K562 (cell line): ENCODE measurements around the gene GABRB3. TPM values are rescaled to one million over a fixed set of nuclear protein-coding genes. Genes with fewer than 3 reads are reported as not detected.

ENCODE experiments used
- ATAC-seq: fragments of 200-7000 bp; cut with Tn5 transposase; 3 replicates; pipeline ENCODE4 v1.9.1; 2020; ENCODE audit warnings: moderate library complexity
- BruUV-seq: library from RNA; stranded (reverse); fragments of 400-500 nt; replicated peaks from 2 replicates; lab custom pipeline; 2021; lab: Mats Ljungman, UMichigan
- CTCF ChIA-PET: fragments of 300-600 bp; formaldehyde crosslinking; extraction: SDS; loops from one replicate; lab custom pipeline; 2021; ENCODE audit warnings: low intra/inter-chr PET ratio; lab: Yijun Ruan, JAX
- POLR2A ChIA-PET: fragments of 300-600, 350-650 bp; sonication (Branson Sonifier 250); formaldehyde crosslinking; extraction: SDS; loops from one replicate; lab custom pipeline; 2021; ENCODE audit warnings: antibody characterized with exemption, inconsistent platforms; lab: Yijun Ruan, JAX
- DNase-seq, 4 experiments: peaks; one replicate each; pipeline versions ENCODE4 v3.0.0 to v3.0.0-alpha.2; 2011 to 2018; ENCODE audit warnings: low spot score in 3 of 4, mixed read lengths in 3 of 4; ENCODE audit errors: extremely low read depth in 1 of 4
- FAIRE-seq: peaks from 2 replicates; lab custom pipeline; 2011; peaks lifted over from hg19 to GRCh38; lab: Jason Lieb, UNC
- H2AFZ ChIP-seq: 2 replicates; pipeline ENCODE4 v1.6.0; 2011; ENCODE audit warnings: low read depth, low read length, control low read depth, inconsistent platforms
- H3K27ac ChIP-seq: fragments of 200-600 bp; 3 replicates; pipeline ENCODE4 v1.8.0; 2011; ENCODE audit warnings: low read depth, mild to moderate bottlenecking, control low read depth, inconsistent platforms, low read length, moderate library complexity, mixed read lengths; ENCODE audit errors: extremely low read depth
- H3K27me3 ChIP-seq, 2 experiments: fragments of 300-600 bp in 1 of 2; 2 replicates in 1 of 2; 3 replicates in 1 of 2; pipeline versions ENCODE4 v1.6.0 to v1.8.0; 2011; ENCODE audit warnings: inconsistent platforms in 2 of 2, low read length in 2 of 2, mild to moderate bottlenecking in 1 of 2, mixed read lengths in 1 of 2, moderate library complexity in 1 of 2; ENCODE audit not compliant: control insufficient read depth in 2 of 2, insufficient read depth in 2 of 2
- H3K36me3 ChIP-seq: fragments of 300-600 bp; 3 replicates; pipeline ENCODE4 v1.8.0; 2011; ENCODE audit warnings: mild to moderate bottlenecking, low read length, inconsistent platforms; ENCODE audit not compliant: control insufficient read depth, insufficient read depth
- H3K4me1 ChIP-seq, 2 experiments: fragments of 200-600 bp in 1 of 2; replicated peaks in 1 of 2; 2 replicates in 1 of 2; 3 replicates in 1 of 2; pipeline versions ENCODE4 v1.5.1 to v1.8.0; 2011; ENCODE audit warnings: inconsistent platforms in 2 of 2, low read length in 2 of 2, mild to moderate bottlenecking in 1 of 2, mixed read lengths in 1 of 2, moderate library complexity in 1 of 2; ENCODE audit not compliant: control insufficient read depth in 2 of 2, insufficient read depth in 2 of 2
- H3K4me2 ChIP-seq: 2 replicates; pipeline ENCODE4 v1.6.1; 2011; ENCODE audit warnings: low read length, control low read depth, inconsistent platforms, mixed read lengths; ENCODE audit not compliant: insufficient read depth
- H3K4me3 ChIP-seq: fragments of 200-600 bp; sonication (generic), shearing (Covaris generic); 2 replicates; pipeline ENCODE4 v1.5.1; 2016; ENCODE audit warnings: control low read depth, inconsistent platforms
- H3K79me2 ChIP-seq: fragments of 200-600 bp; 3 replicates; pipeline ENCODE4 v1.8.0; 2011; ENCODE audit warnings: low read length, inconsistent platforms; ENCODE audit not compliant: control insufficient read depth, insufficient read depth
- H3K9ac ChIP-seq, 2 experiments: 2 replicates each; pipeline versions ENCODE4 v1.6.0 to v1.6.1; 2011; ENCODE audit warnings: low read depth in 2 of 2, low read length in 2 of 2, control low read depth in 1 of 2, inconsistent platforms in 1 of 2, mild to moderate bottlenecking in 1 of 2, mixed read lengths in 1 of 2; ENCODE audit not compliant: insufficient read depth in 1 of 2
- H3K9me1 ChIP-seq: one replicate; pipeline ENCODE4 v1.6.0; 2011; ENCODE audit warnings: inconsistent platforms, mild to moderate bottlenecking, low read length, moderate library complexity; ENCODE audit not compliant: control insufficient read depth, insufficient read depth
- H3K9me3 ChIP-seq: replicated peaks from 2 replicates; pipeline ENCODE4 v1.5.1; 2011; ENCODE audit warnings: low read depth, low read length, inconsistent platforms; ENCODE audit not compliant: control insufficient read depth, insufficient read depth
- H4K20me1 ChIP-seq: replicated peaks from 2 replicates; pipeline ENCODE4 v1.6.1; 2011; ENCODE audit warnings: low read length, inconsistent platforms, mixed read lengths; ENCODE audit not compliant: control insufficient read depth, insufficient read depth
- DPF2 ChIP-seq: fragments of 450-650 bp; IDR thresholded peaks from 2 replicates; pipeline ENCODE4 v1.6.1; 2016
- PYGO2 ChIP-seq: fragments of 450-650 bp; IDR thresholded peaks from 2 replicates; pipeline ENCODE4 v1.6.1; 2016; ENCODE audit warnings: mild to moderate bottlenecking, missing genetic modification characterization, moderate library complexity, missing compliant biosample characterization
- SMARCA4 ChIP-seq: fragments of 450-650 bp; IDR thresholded peaks from 2 replicates; pipeline ENCODE4 v1.6.1; 2016
- TFAM ChIP-seq: fragments of 250-450 bp; sonication (Bioruptor Pico); conservative IDR thresholded peaks from 2 replicates; pipeline ENCODE4 v1.5.0; 2021; ENCODE audit warnings: mild to moderate bottlenecking, moderate library complexity
- ZNF134 ChIP-seq: fragments of 250-450 bp; sonication (Bioruptor Pico); conservative IDR thresholded peaks from 2 replicates; pipeline ENCODE4 v1.4.0; 2020
- WGBS: fragments of 100-300 bp; shearing (Covaris generic); methylation state at CpG from one replicate; pipeline ENCODE4 v1.1.6; 2016; ENCODE audit warnings: low coverage, mixed read lengths; ENCODE audit not compliant: insufficient coverage; ENCODE audit errors: missing lambda C conversion rate; 5-methylcytosine and 5-hydroxymethylcytosine counted together
- in situ Hi-C: fragments of 300-500 bp; cut with MboI; formaldehyde crosslinking; loops from 4 replicates; pipeline ENCODE4 v1.15.0; 2018; ENCODE audit warnings: inconsistent platforms, mixed read lengths
- intact Hi-C: fragments of 100-400 bp; cut with micrococcal nuclease; formaldehyde crosslinking; loops from 2 replicates; pipeline ENCODE4 v1.14.2; 2022
- polyA plus RNA-seq, 8 experiments: library from polyadenylated mRNA; depleted of rRNA in 4 of 8; stranded (reverse) in 5 of 8; unstranded in 3 of 8; fragments of >200 nt; fragmentation: Nextera tagmentation in 2 of 8; fragmentation: Illumina TruSeq in 1 of 8; extraction: Ambion mirVana in 2 of 8; extraction: Trizol in 1 of 8; gene quantifications; 2 replicates each; pipeline versions ENCODE4 v1.2.1 to v1.2.3, GENCODE V29; 2011 to 2014; ENCODE audit warnings: inconsistent platforms in 1 of 8, missing spikeins in 1 of 8
- total RNA-seq, 7 experiments: library from RNA; depleted of rRNA in 6 of 7; stranded (reverse); fragments of >200 nt in 6 of 7; fragmentation: Illumina TruSeq in 2 of 7; extraction: Trizol in 2 of 7; gene quantifications; 2 replicates each; pipeline versions ENCODE4 v1.2.1 to v1.2.3, GENCODE V29; 2011 to 2021; ENCODE audit warnings: low replicate concordance in 1 of 7
- TF ChIP-seq, protein P1 (sequence below), 2 experiments: fragments of 450-650 bp in 1 of 2; sonication (generic) in 1 of 2; formaldehyde crosslinking in 1 of 2; IDR thresholded peaks; 2 replicates each; pipeline versions ENCODE4 v1.7.1 to v1.9.0; 2016 to 2022; ENCODE audit warnings: inconsistent platforms in 1 of 2, mild to moderate bottlenecking in 1 of 2, missing genetic modification reagents in 1 of 2

GABRB3 gene
- total and polyA plus RNA-seq, 9 of the 15 experiments (the other 6 are each of a cell fraction or from before 2014, with no cell fraction given), result 0.09 to 1.4 (median 0.49) TPM

- Histone ChIP-seq H3K9me1 (no peaks in the 10 kb centered on the region), H3K27ac (no peak overlapping the region), H3K4me1 (no peaks in the 10 kb centered on the region), H3K79me2 (no peaks in the 10 kb centered on the region), H3K9me3 (no peaks in the 10 kb centered on the region), H3K36me3 (no peaks in the 10 kb centered on the region), H2AFZ (no peak overlapping the region)
- ATAC-seq (no peak), DNase-seq (no peak)
- intact Hi-C loops, result no loop called here
- BruUV-seq, result no TSS peak
- in situ Hi-C loops, result no loop called here
- ChIA-PET POLR2A (no interaction called here), CTCF (no interaction called here)
- TF ChIP-seq DPF2, result no peak
- TF ChIP-seq ZNF134, result peak; percentile 70
- TF ChIP-seq PYGO2 (tag), result no peak
- TF ChIP-seq, all 486 proteins: peak for 1
- Histone ChIP-seq H3K27me3 (peaks cover 0 to 2% of the 10 kb centered on the region in 2 experiments; a peak in 1 of 5 replicates), H4K20me1 (no peaks in the 10 kb centered on the region), H3K4me3 (no peak overlapping the region), H3K4me2 (no peak overlapping the region), H3K9ac (no peak overlapping the region)
- FAIRE-seq, result no peak
- WGBS, result 0% methylated on average over 3 of the region's 3 CpGs
Observed at GRCh38 chr15:26679927-26680326, 92.9 kb downstream of the GABRB3 start.

- Histone ChIP-seq H3K4me2 (no peak overlapping the region), H3K36me3 (no peaks in the 10 kb centered on the region), H3K27me3 (no peaks in the 10 kb centered on the region; a peak in 1 of 5 replicates), H3K9me1 (no peaks in the 10 kb centered on the region), H3K9ac (no peak overlapping the region), H3K27ac (no peak overlapping the region), H3K79me2 (no peaks in the 10 kb centered on the region), H4K20me1 (no peaks in the 10 kb centered on the region), H2AFZ (no peak overlapping the region), H3K4me3 (no peak overlapping the region), H3K4me1 (no peaks in the 10 kb centered on the region), H3K9me3 (no peaks in the 10 kb centered on the region)
- FAIRE-seq, result no peak
- CTCF ChIA-PET, result no interaction called here
- no TSS peak for BruUV-seq
- POLR2A ChIA-PET, result no interaction called here
- 0% methylated on average over 3 of the region's 3 CpGs for WGBS
- in situ Hi-C loops (no loop called here), intact Hi-C loops (no loop called here)
- no peak for DNase-seq
- ATAC-seq, result no peak
- TF ChIP-seq TFAM (no peak), SMARCA4 (no peak)
- TF ChIP-seq, protein P1, sequence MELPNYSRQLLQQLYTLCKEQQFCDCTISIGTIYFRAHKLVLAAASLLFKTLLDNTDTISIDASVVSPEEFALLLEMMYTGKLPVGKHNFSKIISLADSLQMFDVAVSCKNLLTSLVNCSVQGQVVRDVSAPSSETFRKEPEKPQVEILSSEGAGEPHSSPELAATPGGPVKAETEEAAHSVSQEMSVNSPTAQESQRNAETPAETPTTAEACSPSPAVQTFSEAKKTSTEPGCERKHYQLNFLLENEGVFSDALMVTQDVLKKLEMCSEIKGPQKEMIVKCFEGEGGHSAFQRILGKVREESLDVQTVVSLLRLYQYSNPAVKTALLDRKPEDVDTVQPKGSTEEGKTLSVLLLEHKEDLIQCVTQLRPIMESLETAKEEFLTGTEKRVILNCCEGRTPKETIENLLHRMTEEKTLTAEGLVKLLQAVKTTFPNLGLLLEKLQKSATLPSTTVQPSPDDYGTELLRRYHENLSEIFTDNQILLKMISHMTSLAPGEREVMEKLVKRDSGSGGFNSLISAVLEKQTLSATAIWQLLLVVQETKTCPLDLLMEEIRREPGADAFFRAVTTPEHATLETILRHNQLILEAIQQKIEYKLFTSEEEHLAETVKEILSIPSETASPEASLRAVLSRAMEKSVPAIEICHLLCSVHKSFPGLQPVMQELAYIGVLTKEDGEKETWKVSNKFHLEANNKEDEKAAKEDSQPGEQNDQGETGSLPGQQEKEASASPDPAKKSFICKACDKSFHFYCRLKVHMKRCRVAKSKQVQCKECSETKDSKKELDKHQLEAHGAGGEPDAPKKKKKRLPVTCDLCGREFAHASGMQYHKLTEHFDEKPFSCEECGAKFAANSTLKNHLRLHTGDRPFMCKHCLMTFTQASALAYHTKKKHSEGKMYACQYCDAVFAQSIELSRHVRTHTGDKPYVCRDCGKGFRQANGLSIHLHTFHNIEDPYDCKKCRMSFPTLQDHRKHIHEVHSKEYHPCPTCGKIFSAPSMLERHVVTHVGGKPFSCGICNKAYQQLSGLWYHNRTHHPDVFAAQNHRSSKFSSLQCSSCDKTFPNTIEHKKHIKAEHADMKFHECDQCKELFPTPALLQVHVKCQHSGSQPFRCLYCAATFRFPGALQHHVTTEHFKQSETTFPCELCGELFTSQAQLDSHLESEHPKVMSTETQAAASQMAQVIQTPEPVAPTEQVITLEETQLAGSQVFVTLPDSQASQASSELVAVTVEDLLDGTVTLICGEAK (IDR thresholded peaks at IDR 0.05), result no peak
- TF ChIP-seq, protein P1 (CRISPR knock-in tag; IDR thresholded peaks at IDR 0.05), result no peak
Observed at GRCh38 chr15:26676115-26676514, 96.8 kb downstream of the GABRB3 start.
